Adrenal gland (tissue), 12 donors: ENCODE data around the gene ITGB1BP1. TPM values are rescaled to one million over a fixed set of nuclear protein-coding genes. Genes with fewer than 3 reads are reported as not detected.

ENCODE experiments used
- DNase-seq, 7 donors: peaks; one replicate each; pipeline ENCODE4 v3.0.0-alpha.2; 2019 to 2020
- H3K27ac ChIP-seq, 5 donors: fragments of 200-600 bp; sonication (generic) in 4 of 5; 1 replicate in 3 of 5; 2 replicates in 2 of 5; pipeline versions ENCODE4 v1.5.1 to v1.8.0; 2016 to 2020; ENCODE audit warnings: mild to moderate bottlenecking in 1 of 5
- H3K27me3 ChIP-seq: fragments of 200-600 bp; 2 replicates; pipeline ENCODE4 v1.8.0; 2021
- H3K36me3 ChIP-seq, 2 donors: fragments of 200-600 bp; replicated peaks in 1 of 2; 1 replicate in 1 of 2; 2 replicates in 1 of 2; pipeline versions ENCODE4 v1.5.1 to v1.8.0; 2018 to 2022
- H3K4me1 ChIP-seq, 2 donors: fragments of 200-600 bp; replicated peaks in 1 of 2; 1 replicate in 1 of 2; 2 replicates in 1 of 2; pipeline versions ENCODE4 v1.5.1 to v1.8.0; 2018 to 2021
- H3K4me3 ChIP-seq, 4 donors: fragments of 200-600 bp; sonication (generic) in 3 of 4; one replicate each; pipeline ENCODE4 v1.5.1; 2016 to 2018
- H3K9me3 ChIP-seq, 3 donors: fragments of 200-600 bp; sonication (generic) in 1 of 3; replicated peaks in 1 of 3; 1 replicate in 2 of 3; 2 replicates in 1 of 3; pipeline versions ENCODE4 v1.5.1 to v1.8.0; 2016 to 2021
- POLR2A ChIP-seq, 2 donors: fragments of 450-650 bp; IDR thresholded peaks; one replicate each; pipeline ENCODE4 v1.6.1; 2017; ENCODE audit warnings: antibody characterized with exemption in 2 of 2, mild to moderate bottlenecking in 2 of 2, moderate library complexity in 1 of 2
- WGBS, 4 donors: extraction: QIAGEN DNeasy Blood & Tissue Kit in 2 of 4; methylation state at CpG; one replicate each; pipeline versions ENCODE4 v1.1.5 to v1.1.7; 2013 to 2017; 5-methylcytosine and 5-hydroxymethylcytosine counted together
- intact Hi-C, 2 donors: fragments of 100-400 bp; cut with DNase I; formaldehyde crosslinking; loops; one replicate each; pipeline versions ENCODE4 v1.14.1 to v1.15.0; 2022 to 2023
- polyA plus RNA-seq, 3 donors: library from polyadenylated mRNA; stranded (reverse); fragments of 200-250 nt in 2 of 3; fragments of 350-450 nt in 1 of 3; fragmentation: Illumina TruSeq in 1 of 3; extraction: RNeasy Lipid Tissue Mini Kit (QIAGEN cat#74804) in 1 of 3; gene quantifications; one replicate each; pipeline ENCODE4 v1.2.3, GENCODE V29; 2013 to 2014
- total RNA-seq, 9 donors: library from RNA; depleted of rRNA in 4 of 9; stranded (reverse); fragments of >200 nt in 4 of 9; fragments of 120-200 nt in 1 of 9; fragmentation: NEBNext Ultra II Directional in 1 of 9; extraction: Animal tissue kit (Norgen Biotek cat#: 25700) in 1 of 9; gene quantifications; one replicate each; pipeline versions ENCODE4 v1.1.0 to v1.2.4, GENCODE V29; 2013 to 2023
- TF ChIP-seq, protein P1 (sequence below), 6 experiments: fragments of 450-650 bp in 4 of 6; fragments of 200-600 bp in 2 of 6; sonication (generic) in 1 of 6; IDR thresholded peaks; 1 replicate in 5 of 6; 2 replicates in 1 of 6; pipeline versions ENCODE4 v1.5.1 to v1.8.0; 2016 to 2021; ENCODE audit warnings: antibody characterized with exemption in 6 of 6, mild to moderate bottlenecking in 2 of 6, moderate library complexity in 1 of 6
- donor health status: healthy with polysubstance abuse.
- donor health status: Bipolar disorder and iron deficiency.
- donor health status: DM: yes; HTN: yes; CAD: no.
- donor health status: DM: no; HTN: no; CAD: no.
- donor health status: DM: no; HTN: no; CAD: no.
- donor health status: DM: yes; HTN: yes; CAD: no.

The ITGB1BP1 gene
- total and polyA plus RNA-seq, 12 donors, result 35.7 to 109 (median 80.9) TPM

GRCh38 chr2:9405636-9406035 is 17.7 kb downstream of the ITGB1BP1 start:
- Histone ChIP-seq H3K27me3 (no peaks in the 10 kb centered on the region), H3K9me3 (no peaks in the 10 kb centered on the region), H3K4me3 (no peak overlapping the region), H3K27ac (no peak overlapping the region), H3K36me3 (peaks cover 0 to 15% of the 10 kb centered on the region in 2 donors), H3K4me1 (peaks cover 0 to 11% of the 10 kb centered on the region in 2 donors)
- TF ChIP-seq, protein P1, sequence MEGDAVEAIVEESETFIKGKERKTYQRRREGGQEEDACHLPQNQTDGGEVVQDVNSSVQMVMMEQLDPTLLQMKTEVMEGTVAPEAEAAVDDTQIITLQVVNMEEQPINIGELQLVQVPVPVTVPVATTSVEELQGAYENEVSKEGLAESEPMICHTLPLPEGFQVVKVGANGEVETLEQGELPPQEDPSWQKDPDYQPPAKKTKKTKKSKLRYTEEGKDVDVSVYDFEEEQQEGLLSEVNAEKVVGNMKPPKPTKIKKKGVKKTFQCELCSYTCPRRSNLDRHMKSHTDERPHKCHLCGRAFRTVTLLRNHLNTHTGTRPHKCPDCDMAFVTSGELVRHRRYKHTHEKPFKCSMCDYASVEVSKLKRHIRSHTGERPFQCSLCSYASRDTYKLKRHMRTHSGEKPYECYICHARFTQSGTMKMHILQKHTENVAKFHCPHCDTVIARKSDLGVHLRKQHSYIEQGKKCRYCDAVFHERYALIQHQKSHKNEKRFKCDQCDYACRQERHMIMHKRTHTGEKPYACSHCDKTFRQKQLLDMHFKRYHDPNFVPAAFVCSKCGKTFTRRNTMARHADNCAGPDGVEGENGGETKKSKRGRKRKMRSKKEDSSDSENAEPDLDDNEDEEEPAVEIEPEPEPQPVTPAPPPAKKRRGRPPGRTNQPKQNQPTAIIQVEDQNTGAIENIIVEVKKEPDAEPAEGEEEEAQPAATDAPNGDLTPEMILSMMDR (IDR thresholded peaks at IDR 0.05), result no peak
- no peak for TF ChIP-seq POLR2A (IDR thresholded peaks at IDR 0.05)
- intact Hi-C loops, result no loop called here
- no peak for DNase-seq
- WGBS, 4 donors, result 90 to 99% (median 96%) methylated on average over 2 of the region's 2 CpGs

- no peak overlapping the region for H3K27ac ChIP-seq
- H3K9me3 ChIP-seq, result no peaks in the 10 kb centered on the region
- peaks cover 0 to 11% of the 10 kb centered on the region in 2 donors for H3K4me1 ChIP-seq
- no peak for DNase-seq
- intact Hi-C loops, result no loop called here
- no peaks in the 10 kb centered on the region for H3K27me3 ChIP-seq
- H3K36me3 ChIP-seq, result peaks cover 0 to 7% of the 10 kb centered on the region in 2 donors
- no peak overlapping the region for H3K4me3 ChIP-seq
- WGBS, 4 donors, result 77 to 84% (median 79%) methylated on average over 4 of the region's 4 CpGs
- TF ChIP-seq, protein P1 (IDR thresholded peaks at IDR 0.05), result no peak
- no peak for TF ChIP-seq POLR2A (IDR thresholded peaks at IDR 0.05)
These were observed 18.9 kb downstream of the ITGB1BP1 start for GRCh38 chr2:9404451-9404850.

- Histone ChIP-seq H3K4me3 (no peak overlapping the region), H3K9me3 (no peaks in the 10 kb centered on the region), H3K27ac (peak overlapping the region in 1 of 5 donors; percentile 31), H3K36me3 (peaks cover 0 to 7% of the 10 kb centered on the region in 2 donors), H3K4me1 (peaks cover 0 to 11% of the 10 kb centered on the region in 2 donors), H3K27me3 (no peaks in the 10 kb centered on the region)
- 48 to 61% (median 57%) methylated on average over 2 of the region's 2 CpGs for WGBS, 4 donors
- intact Hi-C loops, result no loop called here
- TF ChIP-seq, protein P1 (IDR thresholded peaks at IDR 0.05), result no peak
- TF ChIP-seq POLR2A (IDR thresholded peaks at IDR 0.05), result no peak
- DNase-seq, result no peak
These were observed 19.4 kb downstream of the ITGB1BP1 start for GRCh38 chr2:9403924-9404323.

- Histone ChIP-seq H3K27ac (no peak overlapping the region), H3K4me1 (peaks cover 0 to 11% of the 10 kb centered on the region in 2 donors), H3K9me3 (no peaks in the 10 kb centered on the region), H3K36me3 (no peaks in the 10 kb centered on the region), H3K27me3 (no peaks in the 10 kb centered on the region), H3K4me3 (no peak overlapping the region)
- 92 to 96% (median 94%) methylated on average over 16 to 19 of the region's 19 CpGs for WGBS, 4 donors
- intact Hi-C loops, result no loop called here
- no peak for TF ChIP-seq POLR2A (IDR thresholded peaks at IDR 0.05)
- TF ChIP-seq, protein P1 (IDR thresholded peaks at IDR 0.05), result no peak
- DNase-seq, result no peak
These were observed 21.5 kb downstream of the ITGB1BP1 start for GRCh38 chr2:9401646-9402371.
